SU-DHL-6 (cell line): Measurements from ENCODE around the gene RNF144A.

ENCODE experiments used
- H2AFZ ChIP-seq: fragments of 200-600 bp; sonication (generic); 2 replicates; pipeline ENCODE4 v1.6.1; 2014; ENCODE audit warnings: low read depth, mild to moderate bottlenecking, moderate library complexity, mixed read lengths, antibody characterized with exemption, low read length; ENCODE audit not compliant: severe bottlenecking
- H3F3A ChIP-seq: fragments of 200-600 bp; shearing (Covaris generic); 2 replicates; pipeline ENCODE4 v1.6.0; 2016; ENCODE audit warnings: antibody characterized with exemption, mild to moderate bottlenecking; ENCODE audit not compliant: insufficient read depth
- H3K27ac ChIP-seq: fragments of 200-600 bp; sonication (generic); 2 replicates; pipeline ENCODE4 v1.5.1; 2016; ENCODE audit warnings: low read depth, mild to moderate bottlenecking, low read length, moderate library complexity, mixed read lengths
- H3K27me3 ChIP-seq: fragments of 200-600 bp; sonication (generic), shearing (Covaris generic); 2 replicates; pipeline ENCODE4 v1.6.0; 2014; ENCODE audit warnings: mild to moderate bottlenecking, low read length
- H3K36me3 ChIP-seq: fragments of 200-600 bp; sonication (generic); 2 replicates; pipeline ENCODE4 v1.6.1; 2014; ENCODE audit warnings: mild to moderate bottlenecking, low read length, mixed read lengths
- H3K4me2 ChIP-seq: fragments of 300-600, 200-600 bp; shearing (Covaris generic), sonication (generic); 2 replicates; pipeline ENCODE4 v1.6.0; 2014; ENCODE audit warnings: low read length, low read depth, mild to moderate bottlenecking; ENCODE audit not compliant: poor library complexity, severe bottlenecking
- H3K4me3 ChIP-seq: fragments of 200-600 bp; sonication (generic); 2 replicates; pipeline ENCODE4 v1.5.1; 2014; ENCODE audit warnings: antibody characterized with exemption, low read length, mild to moderate bottlenecking, mixed read lengths; ENCODE audit not compliant: insufficient read depth, poor library complexity, severe bottlenecking
- H3K79me2 ChIP-seq: fragments of 200-600 bp; sonication (generic); 2 replicates; pipeline ENCODE4 v1.6.1; 2014; ENCODE audit warnings: mild to moderate bottlenecking, low read length, moderate library complexity; ENCODE audit not compliant: insufficient read depth
- H3K9ac ChIP-seq: fragments of 200-600 bp; sonication (generic); 2 replicates; pipeline ENCODE4 v1.7.0; 2014; ENCODE audit warnings: mild to moderate bottlenecking, low read length
- H3K9me2 ChIP-seq: fragments of 200-600 bp; sonication (generic); replicated peaks from 2 replicates; pipeline ENCODE4 v1.6.1; 2014; ENCODE audit warnings: low read length; ENCODE audit not compliant: insufficient read depth
- H3K9me3 ChIP-seq: fragments of 200-600 bp; sonication (generic); 2 replicates; pipeline ENCODE4 v1.6.1; 2014; ENCODE audit warnings: low read length, mixed read lengths; ENCODE audit not compliant: insufficient read depth
- H4K20me1 ChIP-seq: fragments of 200-600 bp; sonication (generic); 2 replicates; pipeline ENCODE4 v1.6.1; 2014; ENCODE audit warnings: low read depth, mild to moderate bottlenecking, antibody characterized with exemption, low read length, moderate library complexity, mixed read lengths
- EZH2phosphoT487 ChIP-seq: fragments of 200-600 bp; sonication (generic), shearing (Covaris generic); conservative IDR thresholded peaks from 2 replicates; pipeline ENCODE4 v1.6.1; 2018; ENCODE audit warnings: mild to moderate bottlenecking, antibody characterized with exemption, low read length, moderate library complexity, mixed read lengths
- TF ChIP-seq, protein P1 (sequence below): fragments of 200-600 bp; sonication (generic); IDR thresholded peaks from one replicate; pipeline ENCODE4 v1.5.1; 2017; ENCODE audit warnings: antibody characterized with exemption, mild to moderate bottlenecking, low read length, moderate library complexity; ENCODE audit not compliant: insufficient read depth, poor library complexity, severe bottlenecking

RNF144A gene

DNA sequence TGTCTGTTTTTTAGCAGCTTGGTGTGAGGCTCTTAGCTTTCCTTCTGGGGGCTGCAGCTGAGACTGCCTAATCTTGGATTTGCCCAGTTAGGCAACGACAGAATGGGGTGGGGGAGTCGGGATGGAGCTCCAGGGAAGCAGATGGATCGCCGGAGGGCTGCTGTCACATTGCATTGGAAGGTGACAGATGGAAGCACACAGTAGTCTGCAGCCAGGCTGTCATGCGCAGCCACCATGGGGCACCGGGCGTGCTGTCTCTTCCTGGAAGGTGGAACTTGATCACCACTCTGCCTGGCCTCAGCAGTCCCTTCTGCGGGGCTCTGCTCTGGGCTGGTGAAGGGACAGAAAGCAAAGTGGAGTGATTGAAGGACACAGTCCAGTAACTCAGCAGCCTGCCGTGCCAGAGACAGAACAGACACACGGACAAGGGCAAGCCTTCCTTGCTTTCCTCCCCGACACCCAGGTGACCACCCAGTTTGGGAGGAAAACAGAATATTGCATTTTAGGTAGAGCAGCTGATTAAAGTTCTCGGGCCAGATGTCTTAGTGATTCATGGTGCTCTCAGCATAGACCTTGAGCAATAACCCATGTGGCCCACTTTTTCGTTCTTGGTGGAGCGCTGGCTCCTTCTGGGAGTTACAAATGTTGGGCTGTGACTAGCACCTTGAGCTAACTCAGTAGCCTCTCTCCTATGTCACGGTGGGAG lies 40.9 kb downstream of the RNF144A start:
- no peak overlapping the region for H3K27ac ChIP-seq
- no peaks in the 10 kb centered on the region for H3K36me3 ChIP-seq
- H3K9ac ChIP-seq: no peak overlapping the region
- TF ChIP-seq EZH2phosphoT487: no peak
- TF ChIP-seq, protein P1, sequence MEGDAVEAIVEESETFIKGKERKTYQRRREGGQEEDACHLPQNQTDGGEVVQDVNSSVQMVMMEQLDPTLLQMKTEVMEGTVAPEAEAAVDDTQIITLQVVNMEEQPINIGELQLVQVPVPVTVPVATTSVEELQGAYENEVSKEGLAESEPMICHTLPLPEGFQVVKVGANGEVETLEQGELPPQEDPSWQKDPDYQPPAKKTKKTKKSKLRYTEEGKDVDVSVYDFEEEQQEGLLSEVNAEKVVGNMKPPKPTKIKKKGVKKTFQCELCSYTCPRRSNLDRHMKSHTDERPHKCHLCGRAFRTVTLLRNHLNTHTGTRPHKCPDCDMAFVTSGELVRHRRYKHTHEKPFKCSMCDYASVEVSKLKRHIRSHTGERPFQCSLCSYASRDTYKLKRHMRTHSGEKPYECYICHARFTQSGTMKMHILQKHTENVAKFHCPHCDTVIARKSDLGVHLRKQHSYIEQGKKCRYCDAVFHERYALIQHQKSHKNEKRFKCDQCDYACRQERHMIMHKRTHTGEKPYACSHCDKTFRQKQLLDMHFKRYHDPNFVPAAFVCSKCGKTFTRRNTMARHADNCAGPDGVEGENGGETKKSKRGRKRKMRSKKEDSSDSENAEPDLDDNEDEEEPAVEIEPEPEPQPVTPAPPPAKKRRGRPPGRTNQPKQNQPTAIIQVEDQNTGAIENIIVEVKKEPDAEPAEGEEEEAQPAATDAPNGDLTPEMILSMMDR: no peak
- no peaks in the 10 kb centered on the region for H3F3A ChIP-seq
- H3K4me2 ChIP-seq: no peak overlapping the region
- H3K4me3 ChIP-seq: no peak overlapping the region
- H4K20me1 ChIP-seq: no peaks in the 10 kb centered on the region
- H2AFZ ChIP-seq: no peak overlapping the region
- H3K9me3 ChIP-seq: no peaks in the 10 kb centered on the region
- no peaks in the 10 kb centered on the region for H3K27me3 ChIP-seq
- no peaks in the 10 kb centered on the region for H3K9me2 ChIP-seq
- no peaks in the 10 kb centered on the region for H3K79me2 ChIP-seq

DNA sequence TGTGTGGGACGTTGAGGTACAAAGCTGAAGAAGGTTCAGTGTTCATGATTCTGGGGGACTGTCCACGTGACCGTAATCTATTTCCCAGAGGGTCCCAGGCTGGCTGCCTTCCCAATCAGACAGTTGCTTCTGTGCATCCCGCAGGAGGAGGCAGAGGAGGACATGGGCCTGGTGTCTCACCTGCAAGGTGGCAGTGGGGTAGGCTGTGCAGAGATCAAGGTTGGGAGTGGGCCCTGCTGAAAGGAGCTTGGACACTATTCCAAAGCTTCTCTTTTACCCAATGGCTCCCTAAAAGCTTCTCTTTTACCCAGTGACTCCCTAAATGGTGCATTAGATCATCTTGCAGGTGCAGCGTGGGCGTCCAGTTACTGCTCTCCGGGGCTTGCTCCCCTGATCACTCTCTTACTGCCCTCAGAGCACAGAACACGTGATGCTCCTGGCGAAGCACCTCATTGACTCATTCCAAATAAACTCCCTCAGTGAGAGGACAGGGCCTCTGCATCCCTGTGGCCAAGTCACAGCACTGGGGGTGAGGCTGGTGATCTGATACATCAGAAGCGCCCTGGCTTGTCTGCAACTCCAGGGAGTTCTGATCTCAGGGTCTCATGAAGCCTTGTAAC lies 41.5 kb downstream of the RNF144A start:
- Histone ChIP-seq H3K79me2 (no peaks in the 10 kb centered on the region), H2AFZ (no peak overlapping the region), H3K9ac (no peak overlapping the region), H3K9me2 (no peaks in the 10 kb centered on the region), H3K4me2 (no peak overlapping the region), H3K36me3 (no peaks in the 10 kb centered on the region), H3K27me3 (no peaks in the 10 kb centered on the region), H3F3A (no peaks in the 10 kb centered on the region), H3K9me3 (no peaks in the 10 kb centered on the region), H4K20me1 (no peaks in the 10 kb centered on the region), H3K4me3 (no peak overlapping the region), H3K27ac (no peak overlapping the region)
- no peak for TF ChIP-seq EZH2phosphoT487
- TF ChIP-seq, protein P1: no peak

DNA sequence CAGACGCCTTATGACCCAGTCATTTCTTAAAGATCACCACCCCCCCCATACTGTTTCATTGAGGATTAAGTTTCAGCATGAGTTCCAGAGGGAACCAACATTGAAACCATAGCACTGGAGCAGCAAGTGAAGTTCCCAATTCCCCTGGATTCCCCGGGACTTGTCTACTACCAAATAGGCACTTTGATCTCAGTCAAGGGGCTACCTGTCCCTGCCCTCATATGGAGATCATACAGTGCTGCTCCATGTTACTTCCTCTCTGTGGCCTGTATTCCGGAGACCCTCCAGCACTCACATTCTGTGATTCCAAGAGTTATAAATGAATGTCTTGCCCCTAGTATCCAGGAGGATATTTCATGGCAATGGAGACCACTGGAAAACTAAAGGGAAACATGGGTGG lies 42.5 kb downstream of the RNF144A start:
- no peak for TF ChIP-seq EZH2phosphoT487
- TF ChIP-seq, protein P1: no peak
- no peak overlapping the region for H3K27ac ChIP-seq

More for the DNA sequence above, 42.5 kb downstream of the RNF144A start:
- H3K9me3 ChIP-seq: no peaks in the 10 kb centered on the region
- no peaks in the 10 kb centered on the region for H4K20me1 ChIP-seq
- H3F3A ChIP-seq: no peaks in the 10 kb centered on the region
- H3K9ac ChIP-seq: no peak overlapping the region
- H3K9me2 ChIP-seq: no peaks in the 10 kb centered on the region
- H2AFZ ChIP-seq: no peak overlapping the region
- H3K36me3 ChIP-seq: no peaks in the 10 kb centered on the region
- no peak overlapping the region for H3K4me3 ChIP-seq
- H3K4me2 ChIP-seq: no peak overlapping the region
- no peaks in the 10 kb centered on the region for H3K27me3 ChIP-seq
- no peaks in the 10 kb centered on the region for H3K79me2 ChIP-seq
